Stimulated activated CD4-positive, alpha-beta T cell treated with anti-CD3 and anti-CD28 coated beads, Interleukin-15, amount 100 ng/mL, for 48 hours (primary cell): Measurements from ENCODE around the gene MROH2B.
"Not testable (repeated sequence)": the region's sequence is repeated elsewhere in the genome, so short reads cannot be mapped to it uniquely, and the experiment has no call there.

Source experiments
- DNase-seq, 2 donors: peaks; one replicate each; pipeline ENCODE4 v3.0.0-alpha.2; 2020; ENCODE audit warnings: low read depth in 2 of 2

Gene MROH2B

DNA sequence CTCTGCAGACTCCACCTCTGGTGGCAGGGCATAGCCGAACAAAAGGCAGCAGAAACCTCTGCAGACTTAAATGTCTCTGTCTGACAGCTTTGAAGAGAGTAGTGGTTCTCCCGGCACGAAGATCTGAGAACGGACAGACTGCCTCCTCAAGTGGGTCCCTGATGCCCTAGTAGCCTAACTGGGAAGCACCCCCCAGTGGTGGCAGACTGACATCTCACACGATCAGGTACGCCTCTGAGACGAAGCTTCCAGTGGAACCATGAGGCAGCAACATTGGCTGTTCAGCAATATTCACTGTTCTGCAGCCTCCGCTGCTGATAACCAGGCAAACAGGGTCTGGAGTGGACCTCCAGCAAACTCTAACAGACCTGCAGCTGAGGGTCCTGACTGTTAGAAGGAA, 48.5 kb downstream of the MROH2B start:
- not testable (repeated sequence) for DNase-seq

- DNase-seq, result no peak
Measured at GRCh38 chr5:41012318-41012717, 58.8 kb downstream of the MROH2B start.

GRCh38 chr5:41010572-41010971, 60.6 kb downstream of the MROH2B start:
- DNase-seq, result no peak

- DNase-seq, result no peak
Measured at GRCh38 chr5:41009232-41009631, 61.9 kb downstream of the MROH2B start.

DNA sequence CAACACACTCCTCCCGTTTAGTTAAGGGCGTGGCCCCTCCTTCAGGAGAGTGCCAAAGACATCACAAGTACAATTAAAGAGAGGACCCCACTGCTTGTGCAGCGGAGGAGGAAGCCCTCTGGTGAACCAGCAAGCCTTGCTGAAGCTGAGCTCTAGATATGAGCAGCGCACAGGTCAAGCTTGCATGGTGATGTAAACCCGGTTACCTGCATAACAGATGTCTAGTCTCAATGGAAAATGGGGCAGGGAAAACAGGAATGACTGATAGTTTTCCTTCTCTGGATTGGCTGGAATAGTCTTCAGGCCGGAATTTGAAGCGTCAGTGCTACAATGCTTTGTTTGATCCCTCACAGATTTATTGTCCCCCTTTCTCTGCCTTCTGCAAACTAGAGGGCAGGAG, 66.2 kb downstream of the MROH2B start:
- no peak for DNase-seq

- no peak for DNase-seq
Measured at GRCh38 chr5:41003670-41004376, 67.3 kb downstream of the MROH2B start.

GRCh38 chr5:40999966-41000365, 71.2 kb downstream of the MROH2B start:
- DNase-seq, result no peak

DNA sequence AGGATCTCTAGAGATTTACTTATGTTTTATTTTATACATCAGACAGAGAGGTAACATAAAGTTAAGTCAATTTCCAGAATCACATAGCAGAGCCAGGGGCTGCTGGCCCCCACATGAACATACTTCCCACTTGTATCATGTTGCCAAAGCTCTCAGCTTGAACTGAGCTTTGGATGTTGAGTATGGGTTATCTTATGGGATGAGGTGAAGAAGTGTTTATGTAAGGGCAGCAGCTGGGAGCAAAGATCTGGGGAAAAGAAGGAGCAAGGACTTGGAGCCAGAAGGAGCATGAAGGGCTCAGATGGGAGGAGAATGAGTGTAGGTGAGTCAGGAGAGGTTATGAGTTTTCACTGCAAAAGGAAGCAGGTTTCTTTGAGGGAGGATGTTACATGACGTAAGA, 72.0 kb downstream of the MROH2B start:
- no peak for DNase-seq

- no peak for DNase-seq
Measured at GRCh38 chr5:40995801-40996586, 75.1 kb downstream of the MROH2B start.

- no peak for DNase-seq
Measured at GRCh38 chr5:40991981-40992559, 79.1 kb downstream of the MROH2B start.

DNA sequence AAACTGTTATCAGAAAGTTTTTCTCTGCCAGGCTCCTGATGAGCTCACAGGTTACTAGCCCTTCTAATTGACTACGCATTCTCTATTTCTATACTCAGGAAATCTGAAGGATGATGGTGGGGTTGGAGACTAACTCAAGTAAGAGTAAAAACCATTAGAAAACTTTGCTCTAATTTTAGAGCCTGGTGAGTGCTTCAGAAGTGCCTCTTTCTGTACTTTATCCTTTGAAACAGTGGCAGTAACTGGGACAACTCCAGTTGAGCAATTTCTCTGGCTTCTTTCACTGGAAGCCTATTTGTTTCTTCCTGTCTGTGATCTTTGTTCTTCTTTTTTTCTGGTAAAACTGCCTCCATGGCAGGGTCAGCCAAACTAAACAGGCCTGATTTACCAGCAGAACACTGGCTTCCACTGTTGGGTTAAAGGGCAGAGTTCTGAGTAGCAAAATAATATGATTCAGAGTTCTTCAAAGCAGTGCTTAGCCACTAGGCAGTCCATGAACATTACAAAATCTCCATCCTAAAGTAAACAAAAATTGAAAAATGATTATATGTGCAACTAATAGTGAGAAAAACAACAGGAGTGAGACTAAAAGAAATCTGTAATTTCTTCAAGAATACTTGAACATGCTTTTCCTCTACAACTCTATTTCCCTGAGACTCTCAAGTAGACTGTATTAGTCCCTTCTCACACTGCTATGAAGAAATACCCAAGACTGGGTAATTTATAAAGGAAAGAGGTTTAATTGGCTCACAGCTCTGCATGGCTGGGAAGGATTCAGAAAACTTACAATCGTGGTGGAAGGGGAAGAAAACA, 79.8 kb downstream of the MROH2B start:
- no peak for DNase-seq

DNA sequence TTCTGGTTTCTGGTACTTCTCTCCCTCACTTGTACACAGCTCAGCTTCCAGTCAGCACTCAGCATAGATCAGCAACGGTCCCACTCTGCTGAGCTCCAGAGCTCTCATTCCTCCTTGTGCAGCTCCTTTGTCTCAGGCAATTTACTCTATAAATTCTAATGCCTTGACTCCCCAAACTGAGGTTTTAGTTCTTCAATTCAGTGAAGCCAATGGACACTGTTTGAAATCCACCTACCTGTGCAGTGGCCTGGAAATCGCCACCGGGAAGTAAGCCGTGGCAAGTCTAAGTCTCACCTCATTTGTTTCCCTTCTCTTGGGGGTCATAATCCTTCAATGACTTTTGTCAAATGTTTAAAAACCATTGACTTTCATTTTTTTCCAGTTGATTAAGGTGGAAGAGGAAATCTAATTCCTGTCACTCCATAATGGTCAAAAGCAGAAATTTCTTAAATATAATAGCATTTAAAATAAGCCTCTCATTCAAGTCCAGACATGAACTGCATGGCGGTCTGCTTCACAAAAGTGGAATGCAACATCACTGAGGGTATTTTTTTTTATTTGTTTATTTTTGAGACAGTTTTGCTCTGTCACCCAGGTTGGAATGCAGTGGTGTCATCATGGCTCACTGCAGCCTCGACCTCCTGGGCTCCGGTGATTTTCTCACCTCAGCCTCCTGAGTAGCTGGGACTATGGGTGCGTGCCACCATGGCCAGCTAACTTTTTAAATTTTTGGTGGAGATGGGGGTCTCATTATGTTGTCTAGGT, 82.2 kb downstream of the MROH2B start:
- no peak for DNase-seq

DNA sequence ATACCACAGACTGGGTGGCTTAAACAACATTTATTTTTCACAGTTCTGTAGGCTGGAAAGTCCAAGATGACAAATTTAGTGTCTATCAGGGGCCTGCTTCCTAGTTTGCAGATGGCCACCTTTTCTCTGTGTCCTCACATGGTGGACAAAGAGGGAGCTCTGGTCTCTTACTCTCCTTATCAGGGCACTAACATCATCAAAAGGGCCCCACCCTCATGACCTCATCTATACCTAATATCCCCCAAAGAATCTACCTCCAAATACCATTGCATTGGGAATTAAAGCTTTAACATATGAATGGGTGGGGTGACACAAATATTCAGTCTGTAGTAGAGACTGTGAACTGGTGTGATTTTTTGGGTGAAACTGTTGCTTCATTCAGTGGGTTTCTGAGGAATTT, 83.8 kb downstream of the MROH2B start:
- DNase-seq, result no peak

DNA sequence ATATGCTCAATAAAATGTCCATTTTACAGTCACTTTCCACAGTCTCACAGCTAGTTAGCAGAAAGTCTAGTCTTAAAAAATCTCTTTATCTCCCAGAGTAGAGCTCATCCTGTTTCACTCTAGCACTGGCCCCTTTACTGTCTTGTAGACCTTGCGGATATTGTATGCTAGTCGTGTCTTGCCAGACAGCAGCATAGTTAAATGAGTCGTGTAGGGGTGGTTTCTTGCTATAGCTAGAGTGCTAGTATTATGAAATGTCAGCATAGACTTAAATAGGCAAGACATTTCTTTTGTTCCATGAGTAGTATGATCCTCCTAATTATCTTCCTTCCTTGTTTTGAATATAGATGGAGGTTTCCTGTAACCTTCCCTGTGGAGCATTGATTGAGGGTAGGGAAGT, 84.5 kb downstream of the MROH2B start:
- no peak for DNase-seq

GRCh38 chr5:40985501-40985900, 85.6 kb downstream of the MROH2B start:
- no peak for DNase-seq

DNA sequence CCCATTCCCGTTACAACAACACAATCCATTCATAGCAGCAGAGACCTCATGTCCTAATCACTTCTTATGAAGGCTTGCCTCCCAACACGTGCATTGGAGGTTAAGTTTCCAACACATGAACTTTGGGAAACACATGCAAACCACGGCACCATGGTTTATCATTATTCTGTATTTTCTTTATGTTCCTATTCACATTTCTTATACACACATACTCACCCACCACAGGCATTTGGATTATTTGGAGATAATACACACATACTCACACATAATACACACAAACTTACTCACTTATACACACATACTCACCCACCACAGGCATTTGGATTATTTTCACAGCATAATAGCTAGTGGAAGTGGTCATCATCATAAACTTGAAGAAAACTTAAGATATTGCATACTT, 86.3 kb downstream of the MROH2B start:
- DNase-seq, result no peak

DNA sequence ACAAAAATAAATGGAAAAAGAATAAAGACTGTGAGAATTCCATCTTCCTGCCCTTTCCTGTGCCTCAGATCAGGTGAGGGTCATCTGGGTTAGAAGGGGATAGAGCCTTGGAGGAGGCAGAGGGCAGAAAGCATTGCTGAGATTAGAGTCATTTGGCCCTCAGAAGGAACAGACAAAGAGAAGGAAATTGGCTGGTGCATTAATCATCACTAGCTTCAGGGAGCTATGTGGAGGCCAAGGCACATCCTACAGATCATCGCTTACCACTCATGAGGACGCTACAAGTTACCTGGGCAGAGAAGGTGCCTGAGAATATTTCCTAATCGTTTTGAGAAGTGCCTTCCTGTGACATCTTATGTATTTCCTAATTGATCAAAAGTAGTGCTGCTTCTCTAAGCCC, 87.4 kb downstream of the MROH2B start:
- no peak for DNase-seq

DNA sequence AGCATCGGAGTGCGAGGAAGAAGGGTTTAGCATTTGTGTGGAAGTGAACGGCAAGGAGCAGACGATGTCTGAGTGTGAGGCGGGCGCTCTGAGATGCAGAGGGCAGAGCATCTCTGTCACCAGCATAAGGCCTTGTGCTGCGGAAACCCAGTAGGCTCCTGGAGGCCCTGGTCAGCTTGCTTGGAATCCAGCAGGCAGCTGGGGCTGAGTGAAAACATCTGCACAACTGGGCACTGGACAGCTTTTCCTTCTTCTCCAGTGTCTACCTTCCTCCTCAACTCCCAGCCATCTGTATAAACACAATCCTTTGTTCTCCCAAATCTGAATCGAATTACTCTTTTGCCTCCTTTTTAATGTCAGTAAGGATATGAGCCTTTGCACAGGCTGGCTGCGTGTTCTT, 89.7 kb downstream of the MROH2B start:
- DNase-seq, result no peak

GRCh38 chr5:40976836-40977235, 94.3 kb downstream of the MROH2B start:
- no peak for DNase-seq

DNA sequence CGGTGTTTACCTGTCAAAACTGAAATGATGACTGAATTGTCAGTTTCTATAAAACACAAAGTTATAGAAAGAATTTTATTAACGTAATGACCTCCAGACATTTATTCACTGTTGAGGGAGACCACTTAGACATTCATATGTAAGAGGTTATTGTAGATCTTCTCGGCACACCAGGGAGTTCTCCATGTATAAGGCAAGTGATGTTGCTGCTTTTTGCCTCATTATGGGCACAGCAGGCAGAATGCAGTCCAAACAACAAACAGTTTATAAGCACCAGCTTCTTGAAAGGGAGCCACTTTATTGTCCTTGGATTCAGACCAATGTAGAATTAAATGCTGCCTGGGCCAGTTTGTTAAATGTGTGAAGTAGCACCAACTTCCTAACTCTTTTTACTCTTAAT, 95.1 kb downstream of the MROH2B start:
- DNase-seq, result no peak

DNA sequence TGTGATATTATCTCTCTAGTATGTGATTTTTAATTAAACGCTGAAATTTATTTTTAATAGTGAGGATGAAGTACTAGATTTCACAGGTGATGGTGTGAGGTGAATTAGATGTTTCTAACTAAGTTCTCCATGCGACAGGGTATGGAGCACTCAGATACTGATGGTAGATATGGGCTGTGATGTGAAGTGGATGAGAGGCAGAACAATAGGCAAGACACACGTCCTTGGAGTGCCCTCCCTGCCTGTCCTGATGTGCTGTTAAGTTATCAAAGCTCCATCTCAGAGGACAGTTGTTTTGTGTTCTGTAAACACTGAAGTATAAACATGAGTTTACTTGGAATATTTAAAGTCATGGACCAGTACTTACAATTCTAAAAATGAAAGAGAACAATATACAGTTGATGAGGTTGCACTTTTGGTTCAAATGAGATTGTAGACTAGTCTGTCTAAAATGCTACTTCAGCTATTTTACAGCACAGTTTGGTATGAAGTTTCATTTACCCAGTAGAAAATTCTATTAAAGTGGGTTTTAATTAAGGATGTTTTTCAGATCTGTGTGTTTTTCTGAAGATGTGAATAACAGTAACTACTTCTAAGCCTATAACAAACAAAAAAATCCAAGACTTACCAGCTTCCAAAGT, 97.7 kb downstream of the MROH2B start:
- no peak for DNase-seq
